Stomach (tissue), 4 donors: ENCODE measurements around the gene PAXIP1.
A peak's percentile ranks its signal among the peaks of the same experiment; 100 is the strongest.

Source experiments
- CTCF ChIP-seq, 7 experiments: fragments of 450-650 bp in 4 of 7; fragments of 200-600 bp in 3 of 7; sonication (generic) in 3 of 7; IDR thresholded peaks; one replicate each; pipeline ENCODE4 v1.5.1; 2016 to 2019; ENCODE audit warnings: antibody characterized with exemption in 7 of 7, control low read depth in 2 of 7, mild to moderate bottlenecking in 1 of 7
- EP300 ChIP-seq: sonication (generic); formaldehyde crosslinking; IDR thresholded peaks from one replicate; pipeline ENCODE4 v1.6.1; 2017; ENCODE audit warnings: antibody characterized with exemption
- POLR2AphosphoS5 ChIP-seq, 3 donors: sonication (generic); formaldehyde crosslinking; IDR thresholded peaks; one replicate each; pipeline ENCODE4 v1.6.1; 2016; ENCODE audit warnings: antibody characterized with exemption in 3 of 3

- TF ChIP-seq POLR2AphosphoS5 (IDR thresholded peaks at IDR 0.05) (no peak), CTCF (IDR thresholded peaks at IDR 0.05) (peak in 2 of 7 experiments; percentile 10 to 17), EP300 (no peak)
These were observed 6.7 kb upstream of the PAXIP1 start for GRCh38 chr7:155009570-155010157.
